Measurements from ENCODE around the gene MZT2A. TPM values are rescaled to one million over a fixed set of nuclear protein-coding genes. Genes with fewer than 3 reads are reported as not detected.
"Not testable (repeated sequence)": the region's sequence is repeated elsewhere in the genome, so short reads cannot be mapped to it uniquely, and the experiment has no call there.

MZT2A gene
- total RNA-seq, 1 experiment from 2014 or later, result 202 TPM

- no peaks in the 10 kb centered on the region for H3K9me3 ChIP-seq (ENCODE audit: insufficient read depth, low read depth)
- H2AFZ ChIP-seq, result no peak overlapping the region
- intact Hi-C loops (cut with micrococcal nuclease; ENCODE audit: unreplicated experiment), result no loop called here
- ChIA-PET POLR2A (ENCODE audit: unreplicated experiment) (no interaction called here), CTCF (no interaction called here)
- H3K27me3 ChIP-seq (ENCODE audit: insufficient read depth, low read depth), result no peaks in the 10 kb centered on the region
- no peaks in the 10 kb centered on the region for H4K20me1 ChIP-seq (ENCODE audit: insufficient read depth)
- H3K4me3 ChIP-seq, result no peak overlapping the region
- H3K36me3 ChIP-seq (ENCODE audit: low read depth), result no peaks in the 10 kb centered on the region
- H3K4me1 ChIP-seq (replicated peaks; ENCODE audit: insufficient read depth), result no peaks in the 10 kb centered on the region
- no peaks in the 10 kb centered on the region for H3K79me2 ChIP-seq (ENCODE audit: low read depth)
- H3K9me2 ChIP-seq (ENCODE audit: insufficient read depth), result no peaks in the 10 kb centered on the region
- no peak overlapping the region for H3K27ac ChIP-seq
- no peaks in the 10 kb centered on the region for H3F3A ChIP-seq (ENCODE audit: insufficient read depth, low read depth)
- TF ChIP-seq CTCF (conservative IDR thresholded peaks at IDR 0.05), result no peak
- TF ChIP-seq EZH2 (IDR thresholded peaks at IDR 0.05; ENCODE audit: low read depth), result no peak
- H3K4me2 ChIP-seq, result no peak overlapping the region
- BruUV-seq (replicated peaks), result no TSS peak
- no peak for DNase-seq
Observed at GRCh38 chr2:131519466-131519865, 27.3 kb upstream of the MZT2A start.

DNA sequence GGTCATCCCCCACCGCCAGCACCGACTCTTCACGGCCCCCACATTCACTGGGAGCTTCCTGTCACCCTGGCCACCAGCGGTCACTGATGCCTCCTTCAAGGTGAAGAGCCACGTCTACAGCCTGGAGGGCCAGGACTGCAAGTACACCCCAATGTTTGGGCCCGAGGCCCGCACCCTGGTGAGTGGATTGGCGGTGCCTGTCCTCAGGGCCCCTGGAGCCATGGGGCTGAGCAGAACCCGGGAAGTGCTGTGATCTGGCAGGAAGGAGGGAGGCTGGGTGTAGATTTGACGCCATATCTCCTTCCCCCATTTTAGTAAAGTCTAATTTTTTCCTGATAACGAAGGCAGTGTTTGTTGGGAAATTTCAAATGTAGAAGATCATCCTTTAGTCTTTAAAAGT, 26.3 kb upstream of the MZT2A start:
- H3K79me2 ChIP-seq (ENCODE audit: low read depth); H3K4me2 ChIP-seq; H3K4me1 ChIP-seq (replicated peaks; ENCODE audit: insufficient read depth); intact Hi-C loops (cut with micrococcal nuclease; ENCODE audit: unreplicated experiment); H3K27ac ChIP-seq; H3F3A ChIP-seq (ENCODE audit: insufficient read depth, low read depth); DNase-seq; H3K4me3 ChIP-seq; H3K9me3 ChIP-seq (ENCODE audit: insufficient read depth, low read depth); H3K36me3 ChIP-seq (ENCODE audit: low read depth); H2AFZ ChIP-seq; POLR2A ChIA-PET (ENCODE audit: unreplicated experiment); CTCF ChIA-PET; H3K9me2 ChIP-seq (ENCODE audit: insufficient read depth); BruUV-seq (replicated peaks); H3K27me3 ChIP-seq (ENCODE audit: insufficient read depth, low read depth); H4K20me1 ChIP-seq (ENCODE audit: insufficient read depth): not testable (repeated sequence)

GRCh38 chr2:131517856-131518255, 25.7 kb upstream of the MZT2A start:
- H3K27me3 ChIP-seq (ENCODE audit: insufficient read depth, low read depth); DNase-seq; intact Hi-C loops (cut with micrococcal nuclease; ENCODE audit: unreplicated experiment); H3K36me3 ChIP-seq (ENCODE audit: low read depth); H3K79me2 ChIP-seq (ENCODE audit: low read depth); POLR2A ChIA-PET (ENCODE audit: unreplicated experiment); H3K9me3 ChIP-seq (ENCODE audit: insufficient read depth, low read depth); H3K9me2 ChIP-seq (ENCODE audit: insufficient read depth); H4K20me1 ChIP-seq (ENCODE audit: insufficient read depth); H3F3A ChIP-seq (ENCODE audit: insufficient read depth, low read depth); CTCF ChIA-PET; H3K4me3 ChIP-seq; H3K4me1 ChIP-seq (replicated peaks; ENCODE audit: insufficient read depth); H3K27ac ChIP-seq; H2AFZ ChIP-seq; H3K4me2 ChIP-seq; BruUV-seq (replicated peaks): not testable (repeated sequence)

DNA sequence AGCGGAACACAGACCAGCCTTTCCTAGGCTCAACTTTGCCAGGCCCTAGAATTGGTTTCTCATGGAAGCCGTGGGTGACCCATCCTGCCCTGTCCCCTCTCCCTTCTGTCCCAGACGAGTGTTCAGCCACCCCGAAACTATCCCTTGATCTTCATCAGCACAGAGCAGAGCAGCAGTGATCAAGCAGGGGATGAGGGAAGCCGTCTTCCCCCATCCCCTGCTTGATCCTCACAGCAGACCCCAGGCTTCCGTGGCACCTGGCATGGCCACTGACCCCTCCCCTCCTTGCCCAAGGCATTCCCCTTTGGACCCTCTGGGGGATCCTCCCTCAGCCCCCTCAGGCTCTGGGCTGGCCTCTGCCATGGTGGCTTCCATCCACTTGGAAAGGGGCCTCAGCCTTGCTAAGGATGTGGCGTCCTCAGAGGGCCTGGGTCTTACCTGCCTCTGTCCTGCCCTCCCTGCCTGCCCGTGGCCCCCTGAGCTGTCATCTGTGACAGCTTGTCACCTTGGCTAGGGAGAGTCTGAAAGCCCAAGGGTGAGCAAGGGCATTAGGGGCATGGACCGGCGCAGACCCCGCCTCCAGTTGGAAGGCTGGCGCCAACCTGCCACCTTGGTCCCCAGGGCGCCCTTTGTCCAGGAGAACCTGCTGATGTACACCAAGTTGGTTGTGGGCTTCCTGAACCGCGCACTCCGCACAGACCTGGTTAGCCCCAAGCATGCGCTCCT, 25.1 kb upstream of the MZT2A start:
- H3K4me2 ChIP-seq, result no peak overlapping the region
- intact Hi-C loops (cut with micrococcal nuclease; ENCODE audit: unreplicated experiment), result no loop called here
- ChIA-PET POLR2A (ENCODE audit: unreplicated experiment) (no interaction called here), CTCF (no interaction called here)
- no peak for DNase-seq
- no peaks in the 10 kb centered on the region for H4K20me1 ChIP-seq (ENCODE audit: insufficient read depth)
- H3F3A ChIP-seq (ENCODE audit: insufficient read depth, low read depth), result no peaks in the 10 kb centered on the region
- TF ChIP-seq CTCF (conservative IDR thresholded peaks at IDR 0.05) (no peak), EZH2 (IDR thresholded peaks at IDR 0.05; ENCODE audit: low read depth) (no peak)
- H3K4me1 ChIP-seq (replicated peaks; ENCODE audit: insufficient read depth), result no peaks in the 10 kb centered on the region
- H3K36me3 ChIP-seq (ENCODE audit: low read depth), result no peaks in the 10 kb centered on the region
- H3K9me2 ChIP-seq (ENCODE audit: insufficient read depth), result no peaks in the 10 kb centered on the region
- no peaks in the 10 kb centered on the region for H3K27me3 ChIP-seq (ENCODE audit: insufficient read depth, low read depth)
- H3K4me3 ChIP-seq, result no peak overlapping the region
- no peak overlapping the region for H3K27ac ChIP-seq
- no TSS peak for BruUV-seq (replicated peaks)
- no peaks in the 10 kb centered on the region for H3K79me2 ChIP-seq (ENCODE audit: low read depth)
- no peak overlapping the region for H2AFZ ChIP-seq
- no peaks in the 10 kb centered on the region for H3K9me3 ChIP-seq (ENCODE audit: insufficient read depth, low read depth)

GRCh38 chr2:131516621-131517020, 24.4 kb upstream of the MZT2A start:
- H3K4me3 ChIP-seq; DNase-seq; H3K27ac ChIP-seq; H3K9me2 ChIP-seq (ENCODE audit: insufficient read depth); H3F3A ChIP-seq (ENCODE audit: insufficient read depth, low read depth); H3K36me3 ChIP-seq (ENCODE audit: low read depth); H3K4me1 ChIP-seq (replicated peaks; ENCODE audit: insufficient read depth); intact Hi-C loops (cut with micrococcal nuclease; ENCODE audit: unreplicated experiment); H3K27me3 ChIP-seq (ENCODE audit: insufficient read depth, low read depth); BruUV-seq (replicated peaks); H3K9me3 ChIP-seq (ENCODE audit: insufficient read depth, low read depth); POLR2A ChIA-PET (ENCODE audit: unreplicated experiment); H4K20me1 ChIP-seq (ENCODE audit: insufficient read depth); H3K79me2 ChIP-seq (ENCODE audit: low read depth); CTCF ChIA-PET; H3K4me2 ChIP-seq; H2AFZ ChIP-seq: not testable (repeated sequence)

Measured in PC-9 (cell line).